Measurements from ENCODE around the gene ABHD14A. TPM values are rescaled to one million over a fixed set of nuclear protein-coding genes. Genes with fewer than 3 reads are reported as not detected.

The ABHD14A gene
- total RNA-seq, 4 donors from 2014 or later = 3.9 to 11.6 (median 7.7) TPM

DNA sequence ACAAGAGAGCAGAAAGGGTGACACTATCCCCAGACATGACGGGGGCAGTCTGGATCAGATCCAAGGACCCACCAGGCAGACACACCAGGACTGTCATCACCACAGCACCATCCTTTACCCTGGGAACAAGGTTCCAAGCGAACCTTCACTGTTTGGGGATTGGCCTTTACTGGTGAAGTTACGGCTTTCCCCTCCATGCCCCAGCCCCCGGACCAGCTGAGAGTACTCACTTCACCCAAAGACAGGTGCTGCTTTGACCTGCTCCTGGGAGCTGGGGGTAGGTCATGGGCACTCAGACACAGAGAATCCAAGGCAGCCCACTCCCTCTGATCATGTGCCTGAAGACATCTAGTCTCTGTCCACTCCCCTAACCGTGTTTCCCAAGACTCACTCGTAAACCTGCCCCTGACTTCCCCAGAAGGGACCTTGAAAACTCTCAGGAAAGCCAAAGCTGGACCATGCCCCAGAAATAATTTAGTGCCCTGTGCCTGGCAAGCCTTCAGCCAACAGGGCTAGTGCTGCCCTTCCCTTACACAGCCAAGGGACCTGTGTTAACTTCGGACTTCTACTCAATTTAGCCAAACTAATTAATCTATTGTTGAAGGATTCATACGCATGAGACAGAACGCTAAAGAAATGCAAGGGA is 36.0 kb upstream of the ABHD14A start:
- H3K36me3 ChIP-seq = peaks cover 0 to 49% (median 0%) of the 10 kb centered on the region in 3 donors
- DNase-seq = peak in 1 of 3 donors; percentile 34

DNA sequence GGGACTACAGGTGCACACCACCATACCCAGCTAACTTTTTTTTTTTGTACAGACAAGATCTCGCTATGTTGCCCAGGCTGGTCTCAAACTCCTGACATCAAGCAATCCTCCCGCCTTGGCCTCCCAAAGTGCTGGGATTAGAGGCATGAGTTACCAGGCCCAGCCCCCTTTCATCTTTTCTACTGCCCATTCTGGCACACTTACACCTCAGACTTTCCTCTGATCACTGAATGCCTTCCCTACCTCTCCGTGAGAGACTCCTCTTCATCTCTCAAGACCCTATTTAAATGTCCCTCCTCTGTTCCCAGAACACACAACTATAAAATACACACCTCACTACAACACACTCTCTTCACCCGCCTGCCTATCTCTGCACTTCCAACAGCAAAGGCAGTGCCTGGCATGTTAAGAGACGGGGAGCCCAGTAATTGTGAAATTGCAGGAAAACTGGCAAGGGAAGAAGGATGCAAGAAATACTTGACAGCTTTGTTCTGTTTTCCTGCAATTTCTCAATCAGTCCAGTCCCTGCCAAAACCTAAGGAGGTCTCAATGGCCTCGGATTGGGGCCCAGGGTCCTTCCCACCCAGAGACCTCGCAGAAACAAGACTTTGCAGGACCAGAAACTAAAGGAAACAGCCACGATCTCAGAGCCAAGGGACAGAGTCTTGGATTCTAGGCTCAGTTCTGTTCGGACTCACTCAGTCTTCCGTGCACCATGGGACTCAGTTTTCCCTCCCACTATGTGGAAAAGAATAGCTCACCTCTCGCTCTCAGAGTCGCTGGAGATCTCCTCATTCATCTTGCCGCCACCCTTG is 34.0 kb upstream of the ABHD14A start:
- TF ChIP-seq POLR2A (IDR thresholded peaks at IDR 0.05) = no peak
- TF ChIP-seq, protein P1, sequence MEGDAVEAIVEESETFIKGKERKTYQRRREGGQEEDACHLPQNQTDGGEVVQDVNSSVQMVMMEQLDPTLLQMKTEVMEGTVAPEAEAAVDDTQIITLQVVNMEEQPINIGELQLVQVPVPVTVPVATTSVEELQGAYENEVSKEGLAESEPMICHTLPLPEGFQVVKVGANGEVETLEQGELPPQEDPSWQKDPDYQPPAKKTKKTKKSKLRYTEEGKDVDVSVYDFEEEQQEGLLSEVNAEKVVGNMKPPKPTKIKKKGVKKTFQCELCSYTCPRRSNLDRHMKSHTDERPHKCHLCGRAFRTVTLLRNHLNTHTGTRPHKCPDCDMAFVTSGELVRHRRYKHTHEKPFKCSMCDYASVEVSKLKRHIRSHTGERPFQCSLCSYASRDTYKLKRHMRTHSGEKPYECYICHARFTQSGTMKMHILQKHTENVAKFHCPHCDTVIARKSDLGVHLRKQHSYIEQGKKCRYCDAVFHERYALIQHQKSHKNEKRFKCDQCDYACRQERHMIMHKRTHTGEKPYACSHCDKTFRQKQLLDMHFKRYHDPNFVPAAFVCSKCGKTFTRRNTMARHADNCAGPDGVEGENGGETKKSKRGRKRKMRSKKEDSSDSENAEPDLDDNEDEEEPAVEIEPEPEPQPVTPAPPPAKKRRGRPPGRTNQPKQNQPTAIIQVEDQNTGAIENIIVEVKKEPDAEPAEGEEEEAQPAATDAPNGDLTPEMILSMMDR (IDR thresholded peaks at IDR 0.05) = no peak
- H3K4me1 ChIP-seq = peaks cover 0 to 28% (median 18%) of the 10 kb centered on the region in 4 donors
- DNase-seq = peak in 1 of 3 donors; percentile 29
- H3K36me3 ChIP-seq = peaks cover 0 to 34% (median 0%) of the 10 kb centered on the region in 3 donors
- peak overlapping the region; percentile 76 to 91 (median 80) for H3K4me3 ChIP-seq
- H3K27ac ChIP-seq = peak overlapping the region in 2 of 4 donors; percentile 63 to 84
- H3K9me3 ChIP-seq = no peaks in the 10 kb centered on the region
- no peaks in the 10 kb centered on the region for H3K27me3 ChIP-seq

More for the DNA sequence above, 36.0 kb upstream of the ABHD14A start:
- no peaks in the 10 kb centered on the region for H3K27me3 ChIP-seq
- no peak for TF ChIP-seq POLR2A (IDR thresholded peaks at IDR 0.05)
- no peaks in the 10 kb centered on the region for H3K9me3 ChIP-seq
- no peak overlapping the region for H3K4me3 ChIP-seq
- H3K27ac ChIP-seq = no peak overlapping the region
- peaks cover 0 to 28% (median 18%) of the 10 kb centered on the region in 4 donors for H3K4me1 ChIP-seq

DNA sequence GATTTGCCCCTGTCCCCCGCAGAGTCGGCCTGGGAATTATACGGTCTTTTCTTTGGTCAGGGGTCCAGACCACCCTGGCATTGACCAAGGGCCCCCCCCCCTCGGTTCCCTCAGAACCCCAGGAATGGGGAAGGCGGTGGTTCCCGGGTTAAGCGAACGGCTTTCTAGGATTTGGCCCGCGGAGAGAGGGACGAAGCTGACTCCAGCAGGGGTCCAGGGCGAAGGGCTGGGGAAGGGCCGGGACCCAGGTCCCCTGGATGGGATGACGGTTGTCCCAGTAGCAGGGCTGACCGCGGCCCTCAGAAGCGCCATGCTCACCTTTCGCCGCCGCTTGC is 33.4 kb upstream of the ABHD14A start:
- Histone ChIP-seq H3K4me3 (peak overlapping the region; percentile 76 to 91 (median 80)), H3K36me3 (peaks cover 0 to 28% (median 0%) of the 10 kb centered on the region in 3 donors), H3K27me3 (no peaks in the 10 kb centered on the region), H3K27ac (peak overlapping the region; percentile 49 to 98 (median 74)), H3K4me1 (peaks cover 0 to 28% (median 18%) of the 10 kb centered on the region in 4 donors), H3K9me3 (no peaks in the 10 kb centered on the region)
- DNase-seq = no peak
- no peak for TF ChIP-seq POLR2A (IDR thresholded peaks at IDR 0.05)
- TF ChIP-seq, protein P1 (IDR thresholded peaks at IDR 0.05) = no peak

DNA sequence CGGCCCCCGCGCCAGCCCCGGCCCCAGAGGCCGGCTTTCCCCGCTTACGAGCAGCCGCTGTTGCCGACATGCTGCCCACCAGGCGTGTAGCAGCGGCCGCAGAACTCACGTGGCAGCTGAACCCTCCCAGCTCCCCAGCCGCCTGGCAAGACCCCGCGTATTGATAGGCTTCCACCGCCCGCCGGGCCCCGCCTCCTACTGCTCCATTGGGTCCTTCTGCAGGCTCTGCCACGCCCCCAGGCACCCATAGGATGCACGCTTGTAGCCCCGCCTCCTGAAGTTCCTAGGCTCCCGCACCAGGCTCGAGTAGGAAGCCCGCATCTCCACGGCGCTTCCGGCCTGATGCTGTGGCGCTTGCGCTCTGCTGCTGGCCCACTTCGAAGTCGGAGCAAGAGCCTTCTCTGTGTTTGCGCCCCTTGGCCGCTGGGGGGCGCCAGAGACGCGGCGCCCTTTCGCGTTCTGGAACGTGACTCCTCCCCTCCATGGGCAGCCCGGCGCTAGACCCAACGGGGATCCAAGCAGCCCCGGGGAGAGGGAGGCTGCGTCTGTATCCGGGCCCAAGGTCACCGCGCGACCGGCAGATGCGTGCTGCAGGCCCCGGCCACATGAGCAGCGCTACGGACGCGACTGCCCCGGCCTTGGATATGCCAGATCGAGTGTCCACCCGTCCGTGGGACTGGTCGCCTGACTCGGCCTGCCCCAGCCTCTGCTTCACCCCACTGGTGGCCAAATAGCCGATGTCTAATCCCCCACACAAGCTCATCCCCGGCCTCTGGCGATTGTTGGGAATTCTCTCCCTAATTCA is 32.9 kb upstream of the ABHD14A start, which contains the start of the genes PARP3 and RRP9:
TSS of gene PARP3 (plus strand) at position 566 of the 805 bp plus-strand sequence. CDS start 993 bp downstream, outside the sequence.
TSS of gene RRP9 (minus strand) at position 107 of the 805 bp plus-strand sequence. CDS start at position 70, 37 bp downstream.
- peak; percentile 100 for DNase-seq
- Histone ChIP-seq H3K27me3 (no peaks in the 10 kb centered on the region), H3K4me3 (peak within 1 kb of the TSS; percentile 76 to 91 (median 80)), H3K36me3 (peaks cover 0 to 22% (median 0%) of the 10 kb centered on the region in 3 donors), H3K9me3 (no peaks in the 10 kb centered on the region), H3K27ac (peak within 1 kb of the TSS; percentile 84 to 98 (median 94)), H3K4me1 (peaks cover 0 to 28% (median 18%) of the 10 kb centered on the region in 4 donors)
- peak; percentile 63 to 79 for TF ChIP-seq POLR2A (IDR thresholded peaks at IDR 0.05)
- TF ChIP-seq, protein P1 (IDR thresholded peaks at IDR 0.05) = peak; percentile 98 to 100 (median 100)

DNA sequence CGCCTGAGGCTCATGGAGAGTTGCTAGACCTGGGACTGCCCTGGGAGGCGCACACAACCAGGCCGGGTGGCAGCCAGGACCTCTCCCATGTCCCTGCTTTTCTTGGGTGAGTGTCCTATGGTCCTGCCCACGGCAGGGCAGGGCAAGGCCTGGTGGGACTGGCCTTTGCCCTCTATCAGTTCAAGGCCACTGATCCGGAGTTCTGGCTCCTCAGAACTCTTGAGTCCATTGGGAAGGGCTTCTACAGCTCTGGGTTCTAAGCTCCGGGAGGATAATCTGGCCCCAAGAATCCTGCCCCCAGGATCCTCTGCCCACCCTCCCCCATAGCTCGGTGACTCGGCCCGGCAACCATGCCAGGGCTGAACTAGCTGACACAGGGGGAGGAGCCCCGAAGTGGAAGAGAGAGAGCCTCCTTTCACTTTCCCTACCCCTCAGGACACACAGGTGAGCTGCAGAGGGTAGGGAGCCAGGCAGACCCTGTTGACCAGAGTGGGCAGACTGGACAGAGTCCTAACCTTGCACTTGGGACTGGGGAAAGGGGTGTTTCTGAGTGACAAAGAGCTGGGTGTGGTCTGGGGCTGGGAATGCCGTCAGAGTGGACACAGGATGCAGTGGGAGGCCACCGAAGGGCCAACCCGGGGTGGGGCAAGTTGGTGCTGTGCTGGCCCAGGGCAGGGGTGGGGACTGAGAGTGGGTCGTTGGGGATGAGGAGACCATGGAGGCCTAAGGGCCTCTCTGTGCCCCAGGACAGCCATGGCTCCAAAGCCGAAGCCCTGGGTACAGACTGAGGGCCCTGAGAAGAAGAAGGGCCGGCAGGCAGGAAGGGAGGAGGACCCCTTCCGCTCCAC is 32.0 kb upstream of the ABHD14A start:
- peaks cover 0 to 16% (median 0%) of the 10 kb centered on the region in 3 donors for H3K36me3 ChIP-seq
- H3K27ac ChIP-seq = peak overlapping the region; percentile 84 to 98 (median 94)
- peak; percentile 66 to 82 (median 80) for DNase-seq
- TF ChIP-seq POLR2A (IDR thresholded peaks at IDR 0.05) = peak in 1 of 2 donors; percentile 63
- TF ChIP-seq, protein P1 (IDR thresholded peaks at IDR 0.05) = no peak
- H3K4me1 ChIP-seq = peaks cover 0 to 28% (median 18%) of the 10 kb centered on the region in 4 donors
- H3K27me3 ChIP-seq = no peaks in the 10 kb centered on the region
- H3K9me3 ChIP-seq = no peaks in the 10 kb centered on the region
- H3K4me3 ChIP-seq = peak overlapping the region; percentile 52 to 91 (median 72)

All from Peyer's patch (tissue), 4 donors.